Measurements from ENCODE around the gene ARHGDIB.

ARHGDIB gene

DNA sequence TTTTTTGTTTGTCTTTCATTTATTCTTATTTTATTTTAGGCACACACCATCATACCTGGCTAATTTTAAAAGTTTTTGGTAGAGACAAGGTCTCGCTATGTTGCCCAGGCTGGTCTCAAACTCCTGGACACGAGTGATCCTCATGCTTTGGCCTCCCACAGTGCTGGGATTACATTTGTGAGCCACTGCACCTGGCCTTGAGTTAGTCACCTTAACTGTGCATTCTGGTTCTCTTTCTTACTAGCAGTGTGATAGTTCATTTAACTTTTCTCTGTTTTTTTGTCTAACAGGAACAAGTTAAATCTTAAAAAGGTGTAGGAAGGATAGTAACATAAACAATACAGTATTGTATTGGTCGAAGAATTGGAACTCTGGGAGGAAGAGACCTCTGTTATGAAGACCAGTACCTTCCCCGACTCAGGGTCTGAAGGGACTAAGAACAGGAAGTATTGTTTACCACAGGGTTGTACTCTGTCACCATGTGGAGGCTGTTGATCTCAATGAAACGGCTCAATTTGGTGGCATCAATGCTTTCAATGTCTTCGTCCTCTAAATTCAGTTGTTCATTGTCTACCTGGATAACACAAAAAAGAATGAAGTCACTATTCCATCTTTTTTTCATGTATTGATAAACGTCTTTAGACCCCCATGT is 40.8 kb downstream of the ARHGDIB start:
- Histone ChIP-seq H3K9me3 (ENCODE audit: control insufficient read depth in 1 of 2, low read length in 2 of 2) (no peaks in the 10 kb centered on the region), H3K27me3 (ENCODE audit: control insufficient read depth in 1 of 2, insufficient read depth in 2 of 2, low read length in 2 of 2) (no peaks in the 10 kb centered on the region), H3K27ac (ENCODE audit: low read depth, low read length) (no peak overlapping the region), H3K4me1 (ENCODE audit: control insufficient read depth in 1 of 2, insufficient read depth in 2 of 2, low read length in 2 of 2) (no peaks in the 10 kb centered on the region), H3K4me3 (ENCODE audit: low read depth in 1 of 2, low read length in 2 of 2) (no peak overlapping the region), H3K36me3 (ENCODE audit: control insufficient read depth in 1 of 2, insufficient read depth in 2 of 2, low read length in 2 of 2) (no peaks in the 10 kb centered on the region), H3K9ac (ENCODE audit: low read depth in 1 of 2, low read length in 2 of 2) (no peak overlapping the region)

DNA sequence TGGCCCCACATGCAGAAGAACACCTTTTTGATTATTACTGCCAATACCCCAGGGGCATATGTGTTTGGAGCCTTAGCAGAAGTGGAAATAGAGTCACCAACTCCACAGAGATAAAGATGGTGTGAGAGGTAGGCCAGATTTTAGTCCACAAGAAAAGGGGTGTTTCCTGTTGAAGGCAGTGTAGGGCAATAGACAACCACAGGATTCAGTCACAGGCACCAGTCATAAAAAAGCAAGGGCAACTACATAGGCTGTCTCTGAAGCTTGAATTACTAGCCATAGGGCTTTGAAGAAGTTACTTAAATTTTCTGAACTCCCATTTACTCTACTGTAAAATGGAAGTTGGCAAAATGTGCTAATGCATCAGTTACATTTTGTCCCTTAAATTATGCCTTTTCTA is 41.9 kb downstream of the ARHGDIB start:
- Histone ChIP-seq H3K36me3 (ENCODE audit: control insufficient read depth in 1 of 2, insufficient read depth in 2 of 2, low read length in 2 of 2) (no peaks in the 10 kb centered on the region), H3K27me3 (ENCODE audit: control insufficient read depth in 1 of 2, insufficient read depth in 2 of 2, low read length in 2 of 2) (no peaks in the 10 kb centered on the region), H3K4me3 (ENCODE audit: low read depth in 1 of 2, low read length in 2 of 2) (no peak overlapping the region), H3K9me3 (ENCODE audit: control insufficient read depth in 1 of 2, low read length in 2 of 2) (no peaks in the 10 kb centered on the region), H3K27ac (ENCODE audit: low read depth, low read length) (no peak overlapping the region), H3K4me1 (ENCODE audit: control insufficient read depth in 1 of 2, insufficient read depth in 2 of 2, low read length in 2 of 2) (no peaks in the 10 kb centered on the region), H3K9ac (ENCODE audit: low read depth in 1 of 2, low read length in 2 of 2) (no peak overlapping the region)

GRCh38 chr12:14915736-14916135 is 45.7 kb downstream of the ARHGDIB start:
- H3K36me3 ChIP-seq (ENCODE audit: control insufficient read depth in 1 of 2, insufficient read depth in 2 of 2, low read length in 2 of 2) = no peaks in the 10 kb centered on the region
- no peak overlapping the region for H3K9ac ChIP-seq (ENCODE audit: low read depth in 1 of 2, low read length in 2 of 2)
- no peak overlapping the region for H3K4me3 ChIP-seq (ENCODE audit: low read depth in 1 of 2, low read length in 2 of 2)
- H3K4me1 ChIP-seq (ENCODE audit: control insufficient read depth in 1 of 2, insufficient read depth in 2 of 2, low read length in 2 of 2) = peaks cover 0 to 4% of the 10 kb centered on the region in 2 donors
- H3K27me3 ChIP-seq (ENCODE audit: control insufficient read depth in 1 of 2, insufficient read depth in 2 of 2, low read length in 2 of 2) = no peaks in the 10 kb centered on the region
- no peak overlapping the region for H3K27ac ChIP-seq (ENCODE audit: low read depth, low read length)
- H3K9me3 ChIP-seq (ENCODE audit: control insufficient read depth in 1 of 2, low read length in 2 of 2) = no peaks in the 10 kb centered on the region

DNA sequence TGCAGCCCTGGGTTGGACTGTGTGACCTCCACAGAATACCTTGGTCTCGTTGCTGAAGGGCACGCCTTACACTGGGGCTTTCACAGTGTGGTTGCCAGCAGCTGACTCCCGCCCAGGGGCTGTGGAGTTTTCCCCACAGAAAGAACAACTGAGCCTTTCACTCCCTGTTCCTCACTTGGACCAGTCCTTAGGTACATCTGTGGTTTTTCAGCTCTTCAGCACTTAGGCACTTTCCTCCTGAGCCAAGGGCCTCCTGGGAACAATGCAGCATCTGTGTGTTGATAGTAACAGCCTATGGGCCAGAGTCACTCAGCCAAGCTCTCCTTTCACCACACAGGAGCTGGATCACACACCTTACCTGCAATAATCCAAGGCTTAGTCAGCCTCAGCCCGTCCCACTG is 48.0 kb downstream of the ARHGDIB start:
- Histone ChIP-seq H3K4me1 (ENCODE audit: control insufficient read depth in 1 of 2, insufficient read depth in 2 of 2, low read length in 2 of 2) (peaks cover 0 to 4% of the 10 kb centered on the region in 2 donors), H3K27ac (ENCODE audit: low read depth, low read length) (no peak overlapping the region)

GRCh38 chr12:14911131-14911530 is 50.3 kb downstream of the ARHGDIB start:
- no peak overlapping the region for H3K4me3 ChIP-seq (ENCODE audit: low read depth in 1 of 2, low read length in 2 of 2)
- H3K27me3 ChIP-seq (ENCODE audit: control insufficient read depth in 1 of 2, insufficient read depth in 2 of 2, low read length in 2 of 2) = no peaks in the 10 kb centered on the region
- H3K4me1 ChIP-seq (ENCODE audit: control insufficient read depth in 1 of 2, insufficient read depth in 2 of 2, low read length in 2 of 2) = peaks cover 0 to 4% of the 10 kb centered on the region in 2 donors
- H3K9me3 ChIP-seq (ENCODE audit: control insufficient read depth in 1 of 2, low read length in 2 of 2) = no peaks in the 10 kb centered on the region
- no peaks in the 10 kb centered on the region for H3K36me3 ChIP-seq (ENCODE audit: control insufficient read depth in 1 of 2, insufficient read depth in 2 of 2, low read length in 2 of 2)
- H3K27ac ChIP-seq (ENCODE audit: low read depth, low read length) = no peak overlapping the region
- H3K9ac ChIP-seq (ENCODE audit: low read depth in 1 of 2, low read length in 2 of 2) = no peak overlapping the region

More for the DNA sequence above, 48.0 kb downstream of the ARHGDIB start:
- Histone ChIP-seq H3K27me3 (ENCODE audit: control insufficient read depth in 1 of 2, insufficient read depth in 2 of 2, low read length in 2 of 2) (no peaks in the 10 kb centered on the region), H3K9me3 (ENCODE audit: control insufficient read depth in 1 of 2, low read length in 2 of 2) (no peaks in the 10 kb centered on the region), H3K9ac (ENCODE audit: low read depth in 1 of 2, low read length in 2 of 2) (no peak overlapping the region), H3K36me3 (ENCODE audit: control insufficient read depth in 1 of 2, insufficient read depth in 2 of 2, low read length in 2 of 2) (no peaks in the 10 kb centered on the region), H3K4me3 (ENCODE audit: low read depth in 1 of 2, low read length in 2 of 2) (no peak overlapping the region)

- H3K36me3 ChIP-seq (ENCODE audit: control insufficient read depth in 1 of 2, insufficient read depth in 2 of 2, low read length in 2 of 2) = no peaks in the 10 kb centered on the region
- H3K27me3 ChIP-seq (ENCODE audit: control insufficient read depth in 1 of 2, insufficient read depth in 2 of 2, low read length in 2 of 2) = no peaks in the 10 kb centered on the region
- no peak overlapping the region for H3K9ac ChIP-seq (ENCODE audit: low read depth in 1 of 2, low read length in 2 of 2)
- no peaks in the 10 kb centered on the region for H3K9me3 ChIP-seq (ENCODE audit: control insufficient read depth in 1 of 2, low read length in 2 of 2)
- peaks cover 0 to 4% of the 10 kb centered on the region in 2 donors for H3K4me1 ChIP-seq (ENCODE audit: control insufficient read depth in 1 of 2, insufficient read depth in 2 of 2, low read length in 2 of 2)
- H3K27ac ChIP-seq (ENCODE audit: low read depth, low read length) = no peak overlapping the region
- H3K4me3 ChIP-seq (ENCODE audit: low read depth in 1 of 2, low read length in 2 of 2) = no peak overlapping the region
Measured at GRCh38 chr12:14910090-14910915, 51.1 kb downstream of the ARHGDIB start.

DNA sequence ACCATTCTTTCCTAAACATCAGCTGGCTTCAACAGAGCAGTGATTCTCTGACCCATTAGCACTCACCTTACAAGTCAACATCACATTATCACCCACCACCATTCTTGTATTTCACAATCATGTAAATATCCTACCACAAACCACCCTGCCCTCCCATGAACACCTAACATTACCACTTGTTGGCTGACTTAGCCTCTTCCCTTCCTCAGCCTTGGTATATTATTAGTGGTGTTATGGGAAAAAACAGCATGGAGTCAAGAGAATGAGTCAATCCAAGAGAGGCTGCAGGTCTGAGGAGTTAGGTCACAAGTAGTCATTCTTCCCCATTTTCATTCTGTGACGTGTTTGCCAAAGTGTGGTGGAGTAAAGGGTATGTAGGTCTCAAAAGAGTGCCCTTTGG is 53.4 kb downstream of the ARHGDIB start:
- Histone ChIP-seq H3K9ac (ENCODE audit: low read depth in 1 of 2, low read length in 2 of 2) (no peak overlapping the region), H3K4me3 (ENCODE audit: low read depth in 1 of 2, low read length in 2 of 2) (no peak overlapping the region), H3K27ac (ENCODE audit: low read depth, low read length) (no peak overlapping the region), H3K9me3 (ENCODE audit: control insufficient read depth in 1 of 2, low read length in 2 of 2) (no peaks in the 10 kb centered on the region), H3K36me3 (ENCODE audit: control insufficient read depth in 1 of 2, insufficient read depth in 2 of 2, low read length in 2 of 2) (no peaks in the 10 kb centered on the region), H3K4me1 (ENCODE audit: control insufficient read depth in 1 of 2, insufficient read depth in 2 of 2, low read length in 2 of 2) (no peaks in the 10 kb centered on the region), H3K27me3 (ENCODE audit: control insufficient read depth in 1 of 2, insufficient read depth in 2 of 2, low read length in 2 of 2) (no peaks in the 10 kb centered on the region)

GRCh38 chr12:14906114-14906513 is 55.3 kb downstream of the ARHGDIB start:
- H3K4me1 ChIP-seq (ENCODE audit: control insufficient read depth in 1 of 2, insufficient read depth in 2 of 2, low read length in 2 of 2) = no peaks in the 10 kb centered on the region
- H3K27me3 ChIP-seq (ENCODE audit: control insufficient read depth in 1 of 2, insufficient read depth in 2 of 2, low read length in 2 of 2) = no peaks in the 10 kb centered on the region
- no peak overlapping the region for H3K9ac ChIP-seq (ENCODE audit: low read depth in 1 of 2, low read length in 2 of 2)
- H3K27ac ChIP-seq (ENCODE audit: low read depth, low read length) = no peak overlapping the region
- no peaks in the 10 kb centered on the region for H3K36me3 ChIP-seq (ENCODE audit: control insufficient read depth in 1 of 2, insufficient read depth in 2 of 2, low read length in 2 of 2)
- no peaks in the 10 kb centered on the region for H3K9me3 ChIP-seq (ENCODE audit: control insufficient read depth in 1 of 2, low read length in 2 of 2)
- H3K4me3 ChIP-seq (ENCODE audit: low read depth in 1 of 2, low read length in 2 of 2) = no peak overlapping the region

DNA sequence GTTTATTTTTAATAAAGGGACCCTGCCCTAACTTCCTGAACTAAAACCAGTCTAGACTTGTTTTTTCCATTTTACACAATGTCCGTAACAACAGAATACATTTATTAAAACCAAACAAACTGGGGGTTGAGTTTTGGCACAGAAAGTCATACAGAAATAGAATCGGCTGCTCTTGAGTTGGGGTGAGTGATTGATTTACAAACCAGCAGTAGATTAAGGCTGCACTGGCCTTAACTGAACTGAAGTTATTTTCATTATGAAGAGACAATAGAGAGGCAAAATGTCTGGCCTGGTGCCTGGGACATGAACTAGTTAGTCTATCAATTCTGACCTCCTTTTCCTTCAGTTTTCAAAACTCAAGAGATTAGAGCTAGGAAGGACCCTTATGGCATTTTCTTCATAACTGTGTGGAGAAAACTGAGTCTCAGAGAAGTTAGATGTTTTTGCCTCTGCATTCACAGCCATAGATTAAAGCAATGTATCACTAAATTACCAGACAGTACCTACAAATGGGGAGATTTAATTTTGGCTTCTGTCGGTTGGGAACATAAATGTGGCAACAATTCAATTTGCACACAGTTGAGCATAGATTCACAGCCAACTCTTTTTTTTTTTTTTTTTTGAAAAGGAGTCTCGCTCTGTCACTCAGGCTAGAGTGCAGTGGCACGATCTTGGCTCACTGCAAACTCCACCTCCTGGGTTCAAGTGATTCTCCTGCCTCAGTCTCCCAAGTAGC is 56.0 kb downstream of the ARHGDIB start:
- Histone ChIP-seq H3K27ac (ENCODE audit: low read depth, low read length) (no peak overlapping the region), H3K9me3 (ENCODE audit: control insufficient read depth in 1 of 2, low read length in 2 of 2) (no peaks in the 10 kb centered on the region), H3K4me3 (ENCODE audit: low read depth in 1 of 2, low read length in 2 of 2) (no peak overlapping the region), H3K27me3 (ENCODE audit: control insufficient read depth in 1 of 2, insufficient read depth in 2 of 2, low read length in 2 of 2) (no peaks in the 10 kb centered on the region), H3K9ac (ENCODE audit: low read depth in 1 of 2, low read length in 2 of 2) (no peak overlapping the region), H3K36me3 (ENCODE audit: control insufficient read depth in 1 of 2, insufficient read depth in 2 of 2, low read length in 2 of 2) (no peaks in the 10 kb centered on the region), H3K4me1 (ENCODE audit: control insufficient read depth in 1 of 2, insufficient read depth in 2 of 2, low read length in 2 of 2) (no peaks in the 10 kb centered on the region)

DNA sequence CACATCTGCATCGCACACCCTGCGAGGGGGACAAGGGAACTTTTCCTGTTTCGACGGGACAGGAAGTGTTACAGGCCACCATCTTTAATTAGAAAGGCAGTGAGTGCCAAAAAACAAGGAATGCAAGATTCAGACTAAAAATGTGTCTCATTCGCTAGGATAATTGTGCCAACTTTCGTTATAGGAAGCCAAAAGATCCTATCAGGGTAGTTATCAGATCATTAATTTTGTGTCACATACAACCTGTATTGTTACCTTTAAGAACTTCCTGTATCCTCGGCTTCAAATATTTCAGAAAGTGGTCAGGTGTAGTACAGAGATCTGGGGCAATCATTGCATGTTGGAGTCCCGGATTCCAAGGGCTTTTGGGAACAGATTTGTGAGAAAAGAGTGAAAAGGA is 56.5 kb downstream of the ARHGDIB start:
- H3K4me1 ChIP-seq (ENCODE audit: control insufficient read depth in 1 of 2, insufficient read depth in 2 of 2, low read length in 2 of 2) = no peaks in the 10 kb centered on the region
- no peak overlapping the region for H3K4me3 ChIP-seq (ENCODE audit: low read depth in 1 of 2, low read length in 2 of 2)
- H3K27me3 ChIP-seq (ENCODE audit: control insufficient read depth in 1 of 2, insufficient read depth in 2 of 2, low read length in 2 of 2) = no peaks in the 10 kb centered on the region
- no peaks in the 10 kb centered on the region for H3K9me3 ChIP-seq (ENCODE audit: control insufficient read depth in 1 of 2, low read length in 2 of 2)
- no peak overlapping the region for H3K27ac ChIP-seq (ENCODE audit: low read depth, low read length)
- H3K36me3 ChIP-seq (ENCODE audit: control insufficient read depth in 1 of 2, insufficient read depth in 2 of 2, low read length in 2 of 2) = no peaks in the 10 kb centered on the region
- H3K9ac ChIP-seq (ENCODE audit: low read depth in 1 of 2, low read length in 2 of 2) = no peak overlapping the region

All from duodenal mucosa (tissue), 2 donors.